ENCODE results near the gene SLMAP. TPM values are rescaled to one million over a fixed set of nuclear protein-coding genes. Genes with fewer than 3 reads are reported as not detected.

The SLMAP gene
- total and polyA plus RNA-seq, 9 donors = 39.3 to 63.2 (median 47.6) TPM

DNA sequence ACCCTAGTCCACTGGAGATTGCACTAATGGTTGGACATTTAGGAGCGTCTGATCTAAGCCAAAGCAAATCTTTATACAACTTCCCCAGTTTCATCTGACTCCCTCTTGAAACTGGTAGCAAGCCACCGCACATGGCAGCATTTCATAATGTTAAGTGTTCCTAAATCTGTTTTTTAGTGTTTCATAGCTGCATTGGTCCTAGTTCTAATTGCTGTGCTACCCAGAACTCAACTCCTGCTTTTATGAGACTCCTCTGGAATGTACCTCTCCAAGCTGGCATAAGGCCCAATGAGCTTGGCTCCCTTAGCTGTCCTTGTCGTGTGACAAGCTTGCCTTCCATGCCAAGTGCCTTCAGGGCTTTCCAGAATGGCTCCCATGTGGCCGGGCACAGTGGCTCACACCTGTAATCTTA lies 186.8 kb downstream of the SLMAP start:
- peak; percentile 44 for DNase-seq
- 67% methylated on average over 3 of the region's 4 CpGs for WGBS (ENCODE audit: insufficient coverage)
- no peak overlapping the region for H3K27ac ChIP-seq (ENCODE audit: low read length)

DNA sequence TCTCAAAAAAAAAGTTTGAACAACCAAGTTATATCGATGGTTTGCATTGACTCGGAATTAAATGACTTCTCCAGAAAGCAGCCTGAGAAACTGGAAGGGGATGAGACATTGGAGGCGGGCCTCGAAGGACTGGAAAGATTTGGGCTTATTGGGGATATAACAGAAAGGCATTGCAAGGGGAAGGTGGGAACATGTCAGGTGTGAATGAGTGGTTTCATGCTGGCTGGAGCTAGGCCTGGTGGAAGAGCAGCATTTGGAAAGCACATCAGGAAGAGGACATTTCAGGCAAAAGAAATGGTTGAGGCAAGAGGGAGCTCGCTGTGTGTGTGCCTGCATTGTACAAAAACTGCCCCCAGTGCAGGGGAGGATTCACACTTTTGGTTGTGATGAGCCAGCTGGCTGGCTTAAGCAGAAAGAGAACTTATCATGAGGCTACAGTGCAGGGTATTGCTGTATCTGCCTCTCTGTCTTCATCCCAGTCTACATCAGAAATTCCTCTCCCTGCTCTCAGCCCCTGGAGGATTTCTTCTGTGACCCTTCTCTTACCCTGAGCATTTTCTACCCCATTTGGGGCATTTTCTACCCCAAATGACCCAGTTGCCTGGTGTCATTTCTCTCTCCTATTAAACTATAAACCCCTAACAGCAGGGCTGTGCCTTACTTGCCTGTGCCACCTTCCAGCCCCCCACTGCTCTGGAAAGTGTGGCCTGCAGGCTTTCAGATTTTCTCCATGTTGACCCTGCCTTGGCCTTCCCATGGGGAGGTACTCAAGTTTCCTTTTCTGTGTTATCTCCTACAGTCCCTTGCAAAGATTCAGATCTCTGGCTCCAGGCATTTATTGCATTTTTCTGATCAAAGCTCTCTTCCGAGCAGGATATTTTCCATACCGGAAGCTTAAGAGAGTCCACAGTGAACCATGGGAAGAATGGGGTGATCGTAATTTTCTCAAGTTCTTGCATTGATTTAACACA lies 187.7 kb downstream of the SLMAP start:
- DNase-seq = peak; percentile 48
- no peaks in the 10 kb centered on the region for H3K36me3 ChIP-seq (ENCODE audit: control insufficient read depth, insufficient read depth, low read length)
- 60% methylated on average over 5 of the region's 8 CpGs for WGBS (ENCODE audit: insufficient coverage)
- H3K4me1 ChIP-seq (ENCODE audit: control insufficient read depth, insufficient read depth, low read length) = peaks cover 6% of the 10 kb centered on the region
- no peak overlapping the region for H3K27ac ChIP-seq (ENCODE audit: low read length)
- H3K9me3 ChIP-seq (replicated peaks; ENCODE audit: control insufficient read depth, low read depth, low read length) = no peaks in the 10 kb centered on the region
- H3K4me3 ChIP-seq (ENCODE audit: low read length) = no peak overlapping the region
- H3K27me3 ChIP-seq (ENCODE audit: control insufficient read depth, insufficient read depth, low read length) = no peaks in the 10 kb centered on the region

More for the DNA sequence above, 186.8 kb downstream of the SLMAP start:
- no peak overlapping the region for H3K4me3 ChIP-seq (ENCODE audit: low read length)
- H3K4me1 ChIP-seq (ENCODE audit: control insufficient read depth, insufficient read depth, low read length) = peaks cover 6% of the 10 kb centered on the region
- no peaks in the 10 kb centered on the region for H3K36me3 ChIP-seq (ENCODE audit: control insufficient read depth, insufficient read depth, low read length)
- H3K27me3 ChIP-seq (ENCODE audit: control insufficient read depth, insufficient read depth, low read length) = no peaks in the 10 kb centered on the region
- no peaks in the 10 kb centered on the region for H3K9me3 ChIP-seq (replicated peaks; ENCODE audit: control insufficient read depth, low read depth, low read length)

DNA sequence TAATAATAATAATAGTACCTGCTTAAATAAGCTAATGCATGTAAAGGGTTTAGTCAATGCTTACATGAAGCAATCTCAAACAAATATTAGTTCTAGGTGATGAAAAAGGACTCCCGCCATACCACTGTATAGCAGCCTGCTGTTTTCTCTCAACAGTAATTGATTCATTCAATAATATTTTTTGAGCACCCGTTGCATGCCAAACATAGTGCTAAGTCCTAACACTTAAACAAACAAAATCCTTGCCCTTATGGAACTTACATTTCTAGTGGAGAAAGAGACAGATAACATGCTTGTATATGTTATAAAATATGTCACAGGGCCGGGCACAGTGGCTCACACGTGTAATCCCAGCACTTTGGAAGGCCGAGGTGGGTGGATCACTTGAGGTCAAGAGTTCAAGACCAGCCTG lies 190.9 kb downstream of the SLMAP start:
- no peaks in the 10 kb centered on the region for H3K9me3 ChIP-seq (replicated peaks; ENCODE audit: control insufficient read depth, low read depth, low read length)
- no peaks in the 10 kb centered on the region for H3K36me3 ChIP-seq (ENCODE audit: control insufficient read depth, insufficient read depth, low read length)
- WGBS (ENCODE audit: insufficient coverage) = no CpG with 5 or more reads among the region's 5 CpGs
- DNase-seq = no peak
- H3K27ac ChIP-seq (ENCODE audit: low read length) = no peak overlapping the region
- H3K4me1 ChIP-seq (ENCODE audit: control insufficient read depth, insufficient read depth, low read length) = peaks cover 16% of the 10 kb centered on the region
- H3K4me3 ChIP-seq (ENCODE audit: low read length) = no peak overlapping the region
- no peaks in the 10 kb centered on the region for H3K27me3 ChIP-seq (ENCODE audit: control insufficient read depth, insufficient read depth, low read length)

DNA sequence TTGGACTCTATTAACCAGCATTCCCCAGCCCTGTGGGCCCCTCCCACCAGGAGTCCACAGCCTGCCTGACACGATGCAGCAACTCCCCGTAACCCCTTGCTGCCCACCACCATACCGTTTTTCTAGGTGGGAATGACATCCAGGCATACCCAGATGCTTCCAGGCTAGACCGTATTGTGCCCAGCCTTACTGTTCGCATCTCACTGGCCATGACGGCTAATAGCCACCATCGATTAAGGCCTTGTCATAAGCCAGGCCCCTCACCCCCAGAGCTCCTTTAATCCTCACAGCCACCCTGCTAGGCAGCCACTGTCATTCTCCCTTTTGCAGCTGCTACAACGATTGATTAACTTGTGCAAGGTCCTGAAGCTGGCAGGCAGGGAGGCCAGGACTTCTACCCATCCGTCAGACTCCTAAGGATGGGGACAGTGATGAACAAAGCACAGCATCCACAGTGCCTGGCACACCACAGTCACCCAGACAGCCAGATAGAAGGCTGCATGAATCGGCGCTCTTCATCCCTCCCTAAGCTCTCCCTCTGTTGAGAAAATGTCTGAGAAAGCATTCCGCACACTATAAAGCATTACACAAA lies 192.1 kb downstream of the SLMAP start:
- no peak overlapping the region for H3K4me3 ChIP-seq (ENCODE audit: low read length)
- H3K27me3 ChIP-seq (ENCODE audit: control insufficient read depth, insufficient read depth, low read length) = no peaks in the 10 kb centered on the region
- DNase-seq = no peak
- peaks cover 23% of the 10 kb centered on the region for H3K4me1 ChIP-seq (ENCODE audit: control insufficient read depth, insufficient read depth, low read length)
- no peaks in the 10 kb centered on the region for H3K9me3 ChIP-seq (replicated peaks; ENCODE audit: control insufficient read depth, low read depth, low read length)
- H3K36me3 ChIP-seq (ENCODE audit: control insufficient read depth, insufficient read depth, low read length) = no peaks in the 10 kb centered on the region
- WGBS (ENCODE audit: insufficient coverage) = 57% methylated on average over 9 of the region's 12 CpGs
- no peak overlapping the region for H3K27ac ChIP-seq (ENCODE audit: low read length)

DNA sequence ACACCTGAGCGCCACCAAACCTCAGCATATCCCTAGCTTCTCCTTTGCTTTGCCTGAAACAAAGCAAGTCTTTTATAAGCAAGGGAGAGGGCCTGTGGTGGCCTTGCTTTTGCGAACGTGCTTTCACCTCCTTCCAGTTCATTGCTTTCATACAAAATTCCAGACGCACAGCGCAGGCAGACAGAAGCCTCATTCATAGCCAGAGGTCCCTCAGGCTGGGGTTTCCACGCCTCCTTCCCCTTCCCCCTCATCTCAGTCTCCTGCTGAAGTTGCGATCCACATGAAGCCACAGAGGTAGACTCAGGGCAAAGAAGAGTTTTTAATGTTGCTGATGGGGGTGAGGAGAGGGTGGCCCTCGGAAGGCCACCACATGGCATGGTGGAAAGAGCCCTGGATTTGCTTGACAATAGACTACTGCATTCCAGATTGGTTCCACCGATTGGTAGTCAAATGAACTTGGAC lies 192.7 kb downstream of the SLMAP start:
- Histone ChIP-seq H3K36me3 (ENCODE audit: control insufficient read depth, insufficient read depth, low read length) (no peaks in the 10 kb centered on the region), H3K9me3 (replicated peaks; ENCODE audit: control insufficient read depth, low read depth, low read length) (no peaks in the 10 kb centered on the region), H3K27me3 (ENCODE audit: control insufficient read depth, insufficient read depth, low read length) (no peaks in the 10 kb centered on the region), H3K4me3 (ENCODE audit: low read length) (no peak overlapping the region), H3K4me1 (ENCODE audit: control insufficient read depth, insufficient read depth, low read length) (peaks cover 24% of the 10 kb centered on the region), H3K27ac (ENCODE audit: low read length) (no peak overlapping the region)
- no peak for DNase-seq
- WGBS (ENCODE audit: insufficient coverage) = 51% methylated on average over 6 of the region's 9 CpGs

DNA sequence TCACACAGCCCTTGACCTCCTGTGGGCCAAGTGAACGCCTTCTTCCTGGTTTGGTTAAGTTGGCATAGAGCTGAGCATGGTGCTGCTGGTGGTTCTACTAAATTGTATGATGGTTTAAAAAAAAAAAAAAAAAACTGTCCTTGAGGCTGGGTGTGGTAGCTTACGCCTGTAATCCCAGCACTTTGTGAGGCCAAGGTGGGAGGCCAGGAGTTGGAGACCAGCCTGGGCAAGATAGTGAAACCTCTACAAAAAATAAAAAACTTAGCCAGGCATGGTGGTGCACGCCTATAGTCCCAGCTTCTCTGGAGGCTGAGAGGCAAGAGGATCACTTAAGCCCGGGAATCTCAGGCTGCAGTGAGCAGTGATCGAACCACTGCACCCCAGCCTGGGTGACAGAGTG lies 193.2 kb downstream of the SLMAP start:
- Histone ChIP-seq H3K36me3 (ENCODE audit: control insufficient read depth, insufficient read depth, low read length) (no peaks in the 10 kb centered on the region), H3K27me3 (ENCODE audit: control insufficient read depth, insufficient read depth, low read length) (no peaks in the 10 kb centered on the region), H3K4me1 (ENCODE audit: control insufficient read depth, insufficient read depth, low read length) (peaks cover 20% of the 10 kb centered on the region), H3K4me3 (ENCODE audit: low read length) (no peak overlapping the region), H3K9me3 (replicated peaks; ENCODE audit: control insufficient read depth, low read depth, low read length) (no peaks in the 10 kb centered on the region), H3K27ac (ENCODE audit: low read length) (no peak overlapping the region)
- no peak for DNase-seq
- WGBS (ENCODE audit: insufficient coverage) = 87% methylated on average over 4 of the region's 5 CpGs

DNA sequence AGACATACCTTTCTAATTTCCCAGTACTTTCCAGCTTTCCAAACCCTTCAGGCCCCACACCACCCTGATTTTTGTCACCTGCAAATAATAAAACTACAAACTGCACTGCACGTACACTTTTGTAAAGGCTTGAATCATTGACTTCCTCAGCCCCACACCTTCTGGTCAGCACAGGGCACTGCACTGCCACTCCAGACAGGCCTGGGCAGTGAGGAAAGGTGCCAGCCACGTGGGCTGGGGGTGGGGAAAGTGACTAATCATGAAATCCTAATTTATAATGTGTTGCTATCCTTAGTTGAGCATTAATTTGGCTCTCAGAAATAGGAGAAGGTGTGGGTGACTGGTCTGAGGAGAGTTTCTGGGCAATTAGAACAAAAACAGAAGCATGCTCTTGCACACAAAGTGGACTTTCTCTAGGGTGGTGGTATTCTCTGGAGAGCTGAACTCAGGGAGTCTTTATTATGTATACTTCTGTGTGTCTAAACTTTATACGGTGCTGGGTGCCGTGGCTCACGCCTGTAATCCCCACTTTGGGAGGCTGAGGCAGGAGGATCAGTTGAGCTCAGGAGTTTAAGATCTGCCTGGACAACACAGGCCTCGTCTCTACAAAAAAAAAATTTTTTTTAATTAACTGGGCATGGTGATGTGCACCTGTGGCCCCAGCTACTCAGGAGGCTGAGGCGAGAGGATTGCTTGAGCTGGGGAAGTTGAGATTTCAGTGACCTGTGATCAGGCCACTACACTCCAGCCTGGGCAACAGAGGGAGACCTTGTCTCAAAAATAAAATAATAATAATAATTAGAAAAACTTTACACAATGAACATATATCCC lies 193.9 kb downstream of the SLMAP start:
- DNase-seq = no peak
- 83% methylated on average over 2 of the region's 7 CpGs for WGBS (ENCODE audit: insufficient coverage)
- H3K4me1 ChIP-seq (ENCODE audit: control insufficient read depth, insufficient read depth, low read length) = peaks cover 20% of the 10 kb centered on the region

DNA sequence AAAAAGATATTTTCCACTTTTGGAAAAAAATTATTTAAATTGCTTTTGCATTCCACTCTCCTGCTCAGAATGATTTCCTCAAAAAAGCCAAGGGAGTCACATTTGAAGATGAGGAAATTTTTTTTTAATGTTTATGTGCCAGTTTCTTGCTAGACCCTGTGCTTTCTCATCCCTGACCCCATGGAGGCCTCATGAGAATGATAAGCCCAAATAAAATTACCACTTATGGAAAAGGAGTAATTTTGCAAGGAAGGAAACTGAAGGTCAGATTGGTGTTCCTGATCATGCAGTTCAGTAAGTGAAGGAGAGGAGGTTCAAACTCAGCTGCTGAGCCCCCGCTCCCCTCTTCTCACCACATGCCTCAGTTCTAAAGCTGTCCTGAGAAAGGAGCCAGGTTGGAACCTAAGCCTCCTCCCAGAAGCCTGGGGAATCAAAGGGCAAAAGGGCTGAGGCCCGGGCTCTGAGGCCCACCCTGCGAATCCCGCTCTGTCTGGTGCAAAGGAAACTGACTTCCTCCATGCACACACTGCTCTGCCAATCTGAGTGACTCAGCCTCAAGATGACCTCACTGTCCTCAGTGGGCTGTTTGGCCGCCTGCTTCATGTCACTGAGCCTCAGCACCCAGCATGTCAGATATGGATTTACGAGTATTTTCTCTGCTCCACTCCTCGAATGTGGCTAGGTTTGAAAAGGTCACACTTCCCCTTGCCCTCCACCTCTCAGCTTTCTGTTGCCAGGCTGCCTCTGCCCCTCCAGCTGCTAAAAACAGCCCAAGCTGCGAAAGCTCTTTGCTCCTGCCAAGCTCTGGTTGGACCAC lies 195.2 kb downstream of the SLMAP start:
- H3K27me3 ChIP-seq (ENCODE audit: control insufficient read depth, insufficient read depth, low read length) = no peaks in the 10 kb centered on the region
- no peaks in the 10 kb centered on the region for H3K9me3 ChIP-seq (replicated peaks; ENCODE audit: control insufficient read depth, low read depth, low read length)
- H3K4me3 ChIP-seq (ENCODE audit: low read length) = no peak overlapping the region
- no peaks in the 10 kb centered on the region for H3K36me3 ChIP-seq (ENCODE audit: control insufficient read depth, insufficient read depth, low read length)
- DNase-seq = peak; percentile 82
- peaks cover 20% of the 10 kb centered on the region for H3K4me1 ChIP-seq (ENCODE audit: control insufficient read depth, insufficient read depth, low read length)
- 15% methylated on average over 7 of the region's 8 CpGs for WGBS (ENCODE audit: insufficient coverage)
- H3K27ac ChIP-seq (ENCODE audit: low read length) = peak overlapping the region; percentile 82

More for the DNA sequence above, 193.9 kb downstream of the SLMAP start:
- Histone ChIP-seq H3K36me3 (ENCODE audit: control insufficient read depth, insufficient read depth, low read length) (no peaks in the 10 kb centered on the region), H3K27me3 (ENCODE audit: control insufficient read depth, insufficient read depth, low read length) (no peaks in the 10 kb centered on the region), H3K27ac (ENCODE audit: low read length) (no peak overlapping the region), H3K4me3 (ENCODE audit: low read length) (no peak overlapping the region), H3K9me3 (replicated peaks; ENCODE audit: control insufficient read depth, low read depth, low read length) (no peaks in the 10 kb centered on the region)

DNA sequence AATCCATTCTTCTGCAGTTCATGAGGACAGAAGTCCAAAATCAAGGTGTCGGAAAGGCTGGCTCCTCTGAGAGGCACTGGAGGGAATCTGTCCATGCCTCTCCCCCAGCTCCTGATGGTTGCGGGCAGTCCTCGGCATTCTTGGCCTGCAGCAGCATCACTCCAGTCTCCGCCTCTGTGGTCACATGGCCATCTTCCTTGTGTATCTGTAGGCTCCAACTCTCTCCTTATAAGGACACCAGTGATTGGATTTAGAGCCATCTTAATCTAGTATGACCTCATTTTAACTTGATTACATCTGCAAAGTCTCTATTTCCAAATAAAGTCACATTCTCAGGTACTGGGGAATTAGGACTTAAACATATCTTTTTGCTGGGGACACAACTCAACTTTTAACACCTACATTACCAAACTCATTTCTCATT lies 196.1 kb downstream of the SLMAP start:
- no peak overlapping the region for H3K4me3 ChIP-seq (ENCODE audit: low read length)
- WGBS (ENCODE audit: insufficient coverage) = 83% methylated on average over 1 of the region's 4 CpGs
- H3K4me1 ChIP-seq (ENCODE audit: control insufficient read depth, insufficient read depth, low read length) = peaks cover 24% of the 10 kb centered on the region
- H3K9me3 ChIP-seq (replicated peaks; ENCODE audit: control insufficient read depth, low read depth, low read length) = no peaks in the 10 kb centered on the region
- H3K27ac ChIP-seq (ENCODE audit: low read length) = peak overlapping the region; percentile 82
- no peaks in the 10 kb centered on the region for H3K36me3 ChIP-seq (ENCODE audit: control insufficient read depth, insufficient read depth, low read length)
- no peaks in the 10 kb centered on the region for H3K27me3 ChIP-seq (ENCODE audit: control insufficient read depth, insufficient read depth, low read length)
- peak; percentile 77 for DNase-seq

Measured in muscle of leg (tissue), 11 donors.